Psoas muscle (tissue), 8 donors: ENCODE results near the gene FOXA1. TPM values are rescaled to one million over a fixed set of nuclear protein-coding genes. Genes with fewer than 3 reads are reported as not detected.
A peak's percentile ranks its signal among the peaks of the same experiment; 100 is the strongest.

Experiments used
- ATAC-seq, 4 donors: fragments of 200-7000 bp; cut with Tn5 transposase; one replicate each; pipeline ENCODE4 v1.9.1; 2020; ENCODE audit warnings: moderate library complexity in 3 of 4, mild to moderate bottlenecking in 2 of 4
- DNase-seq, 2 donors: peaks; one replicate each; pipeline ENCODE4 v3.0.0-alpha.2; 2020
- H3K27ac ChIP-seq: fragments of 200-600 bp; one replicate; pipeline ENCODE4 v1.8.0; 2022
- H3K27me3 ChIP-seq, 3 donors: fragments of 200-600 bp in 1 of 3; one replicate each; pipeline versions ENCODE4 v1.6.1 to v1.8.0; 2013 to 2022; ENCODE audit warnings: low read length in 2 of 3, mild to moderate bottlenecking in 2 of 3, moderate library complexity in 1 of 3; ENCODE audit not compliant: insufficient read depth in 3 of 3
- H3K36me3 ChIP-seq, 2 donors: fragments of 200-600 bp in 1 of 2; one replicate each; pipeline versions ENCODE4 v1.6.1 to v1.8.0; 2013 to 2022; ENCODE audit warnings: low read depth in 1 of 2, mild to moderate bottlenecking in 1 of 2, moderate library complexity in 1 of 2; ENCODE audit not compliant: insufficient read depth in 1 of 2
- H3K4me1 ChIP-seq: fragments of 200-600 bp; one replicate; pipeline ENCODE4 v1.8.0; 2022
- H3K4me3 ChIP-seq: fragments of 200-600 bp; one replicate; pipeline ENCODE4 v1.8.0; 2022; ENCODE audit warnings: mild to moderate bottlenecking
- H3K9me3 ChIP-seq: fragments of 200-600 bp; one replicate; pipeline ENCODE4 v1.8.0; 2022
- WGBS, 3 donors: extraction: QIAGEN DNeasy Blood & Tissue Kit; methylation state at CpG; one replicate each; pipeline versions ENCODE4 v1.1.6 to v1.1.7; 2013; 5-methylcytosine and 5-hydroxymethylcytosine counted together
- intact Hi-C, 2 donors: fragments of 100-400 bp; cut with DNase I; formaldehyde crosslinking; loops; one replicate each; pipeline versions ENCODE4 v1.11.0 to v1.14.2; 2022
- polyA plus RNA-seq, 3 donors: library from polyadenylated mRNA; stranded (reverse); fragments of 200-250 nt; gene quantifications; one replicate each; pipeline ENCODE4 v1.2.3, GENCODE V29; 2013
- total RNA-seq, 4 donors: library from RNA; stranded (reverse); fragmentation: NEBNext Ultra II Directional in 2 of 4; extraction: Animal tissue kit (Norgen Biotek cat#: 25700) in 2 of 4; gene quantifications; one replicate each; pipeline versions ENCODE4 v1.2.1 to v1.2.4, GENCODE V29; 2021 to 2023
- TF ChIP-seq, protein P1 (sequence below): fragments of 200-600 bp; IDR thresholded peaks from one replicate; pipeline ENCODE4 v1.8.0; 2022; ENCODE audit warnings: antibody characterized with exemption
- donor health status: healthy with polysubstance abuse.
- donor health status: DM: no; HTN: no; CAD: no; lungs with moderate emphysema.
- donor health status: Bipolar disorder and iron deficiency.
- donor health status: healthy.
- donor health status: DM: yes; HTN: yes; CAD: no.
- donor health status: DM: no; HTN: no; CAD: no.
- donor health status: DM: no; HTN: no; CAD: no.
- donor health status: DM: yes; HTN: yes; CAD: no.

Gene FOXA1
- total and polyA plus RNA-seq, 7 donors, result 0.01 TPM; not detected in 6

DNA sequence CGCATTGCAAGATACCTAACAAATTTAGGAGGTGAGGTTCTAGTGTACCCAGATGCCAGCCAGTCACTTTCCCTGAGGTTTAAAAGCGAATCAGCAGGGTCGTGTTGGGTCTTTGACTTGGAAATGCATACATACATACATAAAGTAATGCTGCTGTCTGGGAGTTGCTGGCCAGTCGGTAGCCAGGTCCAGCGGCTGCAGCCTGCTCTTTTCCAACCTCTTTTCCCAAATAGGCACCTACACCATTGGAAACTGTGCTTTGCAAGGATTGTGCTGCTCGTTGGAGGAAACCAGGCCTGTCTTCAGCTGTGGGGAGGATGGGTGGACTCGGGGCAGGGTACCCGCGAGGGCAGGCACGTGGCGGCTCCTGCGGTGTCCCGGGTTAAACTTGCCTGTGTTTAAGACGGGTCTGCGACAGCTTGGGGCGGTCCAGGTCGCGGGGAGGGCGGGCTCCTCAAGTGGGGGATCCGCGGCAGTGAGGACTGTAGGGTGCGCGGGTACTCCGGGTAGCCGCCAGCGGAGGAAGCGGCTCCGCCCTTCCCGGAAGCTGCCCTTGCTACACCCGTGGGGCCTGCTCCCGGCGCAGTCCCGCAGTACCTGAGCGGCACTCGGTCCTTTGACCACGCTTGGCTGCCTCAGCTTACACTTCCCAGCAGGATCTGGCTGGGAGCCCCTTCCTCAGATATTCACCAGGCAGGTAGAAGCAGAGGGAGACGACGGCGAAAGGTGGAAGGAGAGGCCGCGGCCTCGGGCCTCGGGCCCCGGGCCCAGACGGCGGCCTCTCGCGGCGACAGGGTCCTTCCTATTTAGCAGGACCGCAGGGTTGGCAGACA lies 3.1 kb upstream of the FOXA1 start:
- TF ChIP-seq, protein P1, sequence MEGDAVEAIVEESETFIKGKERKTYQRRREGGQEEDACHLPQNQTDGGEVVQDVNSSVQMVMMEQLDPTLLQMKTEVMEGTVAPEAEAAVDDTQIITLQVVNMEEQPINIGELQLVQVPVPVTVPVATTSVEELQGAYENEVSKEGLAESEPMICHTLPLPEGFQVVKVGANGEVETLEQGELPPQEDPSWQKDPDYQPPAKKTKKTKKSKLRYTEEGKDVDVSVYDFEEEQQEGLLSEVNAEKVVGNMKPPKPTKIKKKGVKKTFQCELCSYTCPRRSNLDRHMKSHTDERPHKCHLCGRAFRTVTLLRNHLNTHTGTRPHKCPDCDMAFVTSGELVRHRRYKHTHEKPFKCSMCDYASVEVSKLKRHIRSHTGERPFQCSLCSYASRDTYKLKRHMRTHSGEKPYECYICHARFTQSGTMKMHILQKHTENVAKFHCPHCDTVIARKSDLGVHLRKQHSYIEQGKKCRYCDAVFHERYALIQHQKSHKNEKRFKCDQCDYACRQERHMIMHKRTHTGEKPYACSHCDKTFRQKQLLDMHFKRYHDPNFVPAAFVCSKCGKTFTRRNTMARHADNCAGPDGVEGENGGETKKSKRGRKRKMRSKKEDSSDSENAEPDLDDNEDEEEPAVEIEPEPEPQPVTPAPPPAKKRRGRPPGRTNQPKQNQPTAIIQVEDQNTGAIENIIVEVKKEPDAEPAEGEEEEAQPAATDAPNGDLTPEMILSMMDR, result no peak
- whole genome bisulfite sequencing, 3 donors, result 4 to 7% (median 6%) methylated on average over 30 to 50 of the region's 50 CpGs
- Histone ChIP-seq H3K9me3 (no peaks in the 10 kb centered on the region), H3K4me1 (peaks cover 34% of the 10 kb centered on the region), H3K36me3 (no peaks in the 10 kb centered on the region), H3K27ac (no peak overlapping the region), H3K27me3 (peaks cover 0 to 98% (median 64%) of the 10 kb centered on the region in 3 donors), H3K4me3 (peak overlapping the region; percentile 44)
- ATAC-seq (no peak), DNase-seq (no peak)
- intact Hi-C loops, result loop anchor here in 1 of 2 donors (10.0 kb wide), 1 partner anchor 353 kb away; no protein-coding TSS in a partner anchor

DNA sequence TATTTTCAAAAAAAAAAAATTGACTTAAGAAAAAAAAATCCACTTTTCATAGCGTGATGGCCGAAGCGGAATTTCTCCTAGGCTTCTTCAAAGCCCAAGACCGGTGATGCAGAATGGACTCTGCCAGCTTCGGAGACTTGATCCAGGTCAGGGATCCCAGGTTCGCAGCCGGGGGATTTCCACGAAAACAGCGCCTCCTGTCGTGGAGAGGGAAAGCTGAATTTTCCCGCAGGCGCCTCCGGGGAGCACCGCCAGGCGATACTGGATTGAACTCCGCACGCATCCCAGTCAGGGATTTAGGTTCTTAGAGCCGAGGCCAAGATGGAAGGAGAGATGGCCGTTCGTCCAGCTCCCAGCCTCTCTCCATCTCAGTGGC lies 2.5 kb upstream of the FOXA1 start:
- Histone ChIP-seq H3K4me3 (no peak overlapping the region), H3K27me3 (peaks cover 0 to 98% (median 64%) of the 10 kb centered on the region in 3 donors), H3K27ac (no peak overlapping the region), H3K9me3 (no peaks in the 10 kb centered on the region), H3K4me1 (peaks cover 34% of the 10 kb centered on the region), H3K36me3 (no peaks in the 10 kb centered on the region)
- ATAC-seq (no peak), DNase-seq (no peak)
- TF ChIP-seq, protein P1, result no peak
- intact Hi-C loops, result loop anchor here in 1 of 2 donors (10.0 kb wide), 1 partner anchor 353 kb away; no protein-coding TSS in a partner anchor
- 7 to 11% (median 8%) methylated on average over 19 to 20 of the region's 20 CpGs for WGBS, 3 donors

DNA sequence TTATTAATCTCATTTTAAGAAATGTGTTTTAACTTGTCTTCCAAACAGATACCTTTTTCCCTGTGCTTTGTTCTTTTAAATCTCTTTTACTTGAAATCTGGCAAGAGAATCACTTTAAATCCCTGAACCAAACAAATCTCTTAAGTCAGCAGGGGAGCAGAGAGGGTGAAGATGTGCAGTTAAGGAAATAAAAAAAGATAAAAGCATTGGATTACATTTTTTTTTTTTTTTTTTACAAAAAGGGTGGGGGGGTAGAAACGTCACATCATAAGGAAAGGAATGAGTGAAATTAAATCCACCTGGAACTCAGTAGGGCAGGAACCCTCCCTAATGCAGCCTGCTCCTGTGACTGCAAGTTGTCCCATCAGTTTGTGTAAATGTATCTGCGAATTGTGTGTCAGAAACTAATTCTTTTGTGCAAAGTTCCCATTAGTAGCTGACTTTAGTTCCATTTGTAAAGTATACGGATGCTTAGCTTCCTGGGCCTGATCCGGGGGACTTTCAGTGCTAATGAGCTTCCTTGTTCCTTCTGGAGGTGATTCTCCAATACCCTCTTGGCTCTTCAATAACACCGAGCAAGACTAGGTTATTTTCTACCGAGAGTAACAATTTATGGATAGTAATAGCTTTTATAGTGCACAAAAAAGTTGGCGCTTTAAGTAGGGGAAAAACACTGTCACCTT lies 1.9 kb upstream of the FOXA1 start:
- Histone ChIP-seq H3K4me3 (no peak overlapping the region), H3K9me3 (no peaks in the 10 kb centered on the region), H3K36me3 (no peaks in the 10 kb centered on the region), H3K27me3 (peaks cover 0 to 98% (median 65%) of the 10 kb centered on the region in 3 donors), H3K4me1 (peaks cover 34% of the 10 kb centered on the region), H3K27ac (no peak overlapping the region)
- TF ChIP-seq, protein P1, result no peak
- no peak for DNase-seq
- WGBS, 3 donors, result 13 to 25% (median 22%) methylated on average over 7 of the region's 7 CpGs
- intact Hi-C loops, result loop anchor here in 1 of 2 donors (10.0 kb wide), 1 partner anchor 352 kb away; no protein-coding TSS in a partner anchor
- ATAC-seq, result no peak

DNA sequence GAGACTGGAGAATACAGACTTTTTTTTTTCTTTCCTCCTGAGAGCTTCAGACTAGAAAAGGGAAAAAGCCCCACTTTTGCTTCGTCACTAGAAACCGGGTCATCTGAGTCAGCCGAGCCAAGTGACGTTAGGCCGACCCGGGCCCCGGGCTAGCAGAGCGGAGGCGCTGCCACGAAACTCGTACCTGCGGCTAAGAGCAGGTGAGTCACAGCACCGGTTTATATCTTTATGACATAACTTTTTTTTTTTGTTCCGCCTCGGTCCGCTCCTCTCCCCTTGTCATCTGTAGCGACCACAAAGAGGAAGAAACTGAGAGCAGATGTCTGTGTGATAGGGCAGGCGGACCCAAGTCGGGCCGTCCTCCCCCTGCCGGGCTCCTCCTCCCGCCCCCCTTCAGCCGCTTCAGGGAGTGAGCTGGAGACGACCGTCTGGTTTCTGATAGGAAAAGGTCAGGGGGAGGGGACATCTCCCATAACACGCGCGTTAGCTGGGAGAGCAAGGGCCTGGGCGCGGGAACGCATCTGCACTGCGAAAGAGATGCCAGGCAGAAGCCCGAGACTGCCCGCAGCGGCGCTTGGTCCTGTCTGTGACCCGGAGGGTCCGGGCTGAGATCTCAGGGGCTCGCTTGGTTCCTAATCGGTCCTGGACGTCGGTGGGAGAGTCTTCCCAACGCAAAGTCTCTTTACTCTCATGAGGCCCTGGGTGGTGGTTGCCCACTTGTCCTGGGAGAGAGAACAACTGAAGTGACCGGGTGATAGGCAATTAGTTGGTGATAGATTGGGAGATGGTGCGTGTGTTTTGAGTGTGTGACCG lies 966 bp upstream of the FOXA1 start:
- intact Hi-C loops, result loop anchor here in 1 of 2 donors (10.0 kb wide), 1 partner anchor 351 kb away; no protein-coding TSS in a partner anchor
- no peaks in the 10 kb centered on the region for H3K9me3 ChIP-seq
- no peak for DNase-seq
- TF ChIP-seq, protein P1, result no peak
- no peak for ATAC-seq
- no peaks in the 10 kb centered on the region for H3K36me3 ChIP-seq
- H3K27me3 ChIP-seq, result peaks cover 0 to 98% (median 69%) of the 10 kb centered on the region in 3 donors
- peaks cover 34% of the 10 kb centered on the region for H3K4me1 ChIP-seq
- 5 to 9% (median 6%) methylated on average over 44 to 46 of the region's 46 CpGs for WGBS, 3 donors
- H3K4me3 ChIP-seq, result peak overlapping the region; percentile 62
- no peak overlapping the region for H3K27ac ChIP-seq
